Lung (tissue), 12 donors: ENCODE data around the gene PSAPL1. TPM values are rescaled to one million over a fixed set of nuclear protein-coding genes. Genes with fewer than 3 reads are reported as not detected.
A peak's percentile ranks its signal among the peaks of the same experiment; 100 is the strongest.

ENCODE experiments used
- ATAC-seq: fragments of 200-7000 bp; cut with Tn5 transposase; one replicate; pipeline ENCODE4 v1.9.1; 2020; ENCODE audit warnings: moderate number of reproducible peaks; ENCODE audit not compliant: insufficient read depth, low FRiP score
- DNase-seq, 3 donors: peaks; one replicate each; pipeline ENCODE4 v3.0.0-alpha.2; 2013 to 2017
- H3K27ac ChIP-seq, 2 donors: one replicate each; pipeline ENCODE4 v1.5.1; 2013; ENCODE audit warnings: mild to moderate bottlenecking in 2 of 2, moderate library complexity in 2 of 2, control low read depth in 1 of 2, inconsistent platforms in 1 of 2, low read depth in 1 of 2, low read length in 1 of 2
- H3K27me3 ChIP-seq, 3 donors: one replicate each; pipeline ENCODE4 v1.5.1; 2013; ENCODE audit warnings: low read length in 2 of 3; ENCODE audit not compliant: control insufficient read depth in 3 of 3, insufficient read depth in 3 of 3
- H3K36me3 ChIP-seq, 4 donors: one replicate each; pipeline ENCODE4 v1.5.1; 2013; ENCODE audit warnings: low read length in 4 of 4, mild to moderate bottlenecking in 1 of 4, moderate library complexity in 1 of 4; ENCODE audit not compliant: control insufficient read depth in 4 of 4, insufficient read depth in 4 of 4
- H3K4me1 ChIP-seq, 5 donors: one replicate each; pipeline ENCODE4 v1.5.1; 2013; ENCODE audit warnings: low read length in 5 of 5, mild to moderate bottlenecking in 2 of 5, moderate library complexity in 1 of 5; ENCODE audit not compliant: control insufficient read depth in 5 of 5, insufficient read depth in 5 of 5
- H3K4me3 ChIP-seq: one replicate; pipeline ENCODE4 v1.5.1; 2013; ENCODE audit warnings: mild to moderate bottlenecking, control low read depth, moderate library complexity
- H3K9ac ChIP-seq, 2 donors: one replicate each; pipeline ENCODE4 v1.5.1; 2013; ENCODE audit warnings: low read length in 2 of 2, control low read depth in 1 of 2; ENCODE audit not compliant: insufficient read depth in 1 of 2
- H3K9me3 ChIP-seq, 4 donors: one replicate each; pipeline ENCODE4 v1.5.1; 2013; ENCODE audit warnings: low read length in 3 of 4, mild to moderate bottlenecking in 1 of 4, moderate library complexity in 1 of 4; ENCODE audit not compliant: control insufficient read depth in 4 of 4, insufficient read depth in 3 of 4
- CTCF ChIP-seq: IDR thresholded peaks from 2 replicates; pipeline ENCODE4 v1.5.1; 2012; ENCODE audit warnings: mild to moderate bottlenecking; ENCODE audit errors: control extremely low read depth, extremely low read depth
- WGBS, 2 donors: extraction: QIAGEN DNeasy Blood & Tissue Kit; methylation state at CpG; one replicate each; pipeline ENCODE4 v1.1.7; 2013; 5-methylcytosine and 5-hydroxymethylcytosine counted together
- polyA plus RNA-seq, 2 donors: library from polyadenylated mRNA; stranded (reverse); fragments of 200-250 nt; gene quantifications; one replicate each; pipeline ENCODE4 v1.2.1, GENCODE V29; 2013
- total RNA-seq, 2 donors: library from RNA; depleted of rRNA in 1 of 2; stranded (reverse); fragments of >200 nt in 1 of 2; gene quantifications; one replicate each; pipeline ENCODE4 v1.2.1, GENCODE V29; 2014 to 2021
- donor health status: control.
- donor health status: control.
- donor health status: Bipolar disorder and iron deficiency.
- donor health status: healthy.
- donor health status: DM: yes; HTN: yes; CAD: no.

Gene PSAPL1
- total and polyA plus RNA-seq, 4 donors = 0.06 to 0.55 (median 0.24) TPM; not detected in 1

GRCh38 chr4:7427831-7428260 is 6.9 kb downstream of the PSAPL1 start:
- DNase-seq (peak in 1 of 3 donors; percentile 4), ATAC-seq (no peak)
- Histone ChIP-seq H3K4me1 (peaks cover 0 to 2% (median 0%) of the 10 kb centered on the region in 5 donors), H3K9me3 (no peaks in the 10 kb centered on the region), H3K27ac (no peak overlapping the region), H3K4me3 (no peak overlapping the region), H3K27me3 (no peaks in the 10 kb centered on the region), H3K9ac (no peak overlapping the region), H3K36me3 (no peaks in the 10 kb centered on the region)
- no peak for TF ChIP-seq CTCF
- WGBS, 2 donors = 81 to 84% methylated on average over 13 of the region's 13 CpGs

GRCh38 chr4:7427361-7427760 is 7.4 kb downstream of the PSAPL1 start:
- no peak overlapping the region for H3K9ac ChIP-seq
- peak in 2 of 3 donors; percentile 15 to 27 for DNase-seq
- no peaks in the 10 kb centered on the region for H3K9me3 ChIP-seq
- ATAC-seq = no peak
- H3K27me3 ChIP-seq = no peaks in the 10 kb centered on the region
- H3K36me3 ChIP-seq = no peaks in the 10 kb centered on the region
- WGBS, 2 donors = 62 to 70% methylated on average over 10 of the region's 10 CpGs
- no peak for TF ChIP-seq CTCF
- H3K27ac ChIP-seq = no peak overlapping the region
- peaks cover 0 to 2% (median 0%) of the 10 kb centered on the region in 5 donors for H3K4me1 ChIP-seq
- H3K4me3 ChIP-seq = no peak overlapping the region

GRCh38 chr4:7426525-7427171 is 8.1 kb downstream of the PSAPL1 start:
- H3K27ac ChIP-seq = no peak overlapping the region
- no peak for ATAC-seq
- peaks cover 0 to 2% (median 0%) of the 10 kb centered on the region in 5 donors for H3K4me1 ChIP-seq
- no peak overlapping the region for H3K9ac ChIP-seq
- 87 to 94% methylated on average over 20 of the region's 20 CpGs for WGBS, 2 donors
- H3K9me3 ChIP-seq = no peaks in the 10 kb centered on the region
- no peak overlapping the region for H3K4me3 ChIP-seq
- H3K27me3 ChIP-seq = no peaks in the 10 kb centered on the region
- H3K36me3 ChIP-seq = no peaks in the 10 kb centered on the region
- no peak for TF ChIP-seq CTCF
- peak in 1 of 3 donors; percentile 10 for DNase-seq
